ENCODE results near the gene KCNJ9. TPM values are rescaled to one million over a fixed set of nuclear protein-coding genes. Genes with fewer than 3 reads are reported as not detected.

Gene KCNJ9
- total RNA-seq, 1 experiment from 2014 or later, result not detected

GRCh38 chr1:160070243-160071163 lies 10.8 kb upstream of the KCNJ9 start:
- no peak overlapping the region for H3K27ac ChIP-seq (ENCODE audit: low read length)
- H3K79me2 ChIP-seq (ENCODE audit: low read length), result no peaks in the 10 kb centered on the region
- H3K9me3 ChIP-seq (ENCODE audit: low read length), result no peaks in the 10 kb centered on the region
- H3K9ac ChIP-seq (ENCODE audit: low read length), result peak overlapping the region; percentile 47
- peak overlapping the region; percentile 67 for H3K4me3 ChIP-seq (ENCODE audit: low read length)
- no peaks in the 10 kb centered on the region for H3K9me2 ChIP-seq (replicated peaks; ENCODE audit: insufficient read depth, low read length)
- no peaks in the 10 kb centered on the region for H3K27me3 ChIP-seq (ENCODE audit: low read length)
- DNase-seq, result peak; percentile 89
- no peaks in the 10 kb centered on the region for H3K36me3 ChIP-seq (ENCODE audit: insufficient read depth, low read length)
- peaks cover 13% of the 10 kb centered on the region for H3K4me1 ChIP-seq (ENCODE audit: low read length)
- H4K20me1 ChIP-seq (ENCODE audit: insufficient read depth, low read depth, low read length), result no peaks in the 10 kb centered on the region
- H3K4me2 ChIP-seq (ENCODE audit: low read depth, low read length, poor library complexity, severe bottlenecking), result peak overlapping the region; percentile 72
- H2AFZ ChIP-seq (ENCODE audit: low read length), result peak overlapping the region; percentile 36

GRCh38 chr1:160071289-160071688 lies 10.0 kb upstream of the KCNJ9 start:
- Histone ChIP-seq H4K20me1 (ENCODE audit: insufficient read depth, low read depth, low read length) (no peaks in the 10 kb centered on the region), H3K9me3 (ENCODE audit: low read length) (no peaks in the 10 kb centered on the region), H2AFZ (ENCODE audit: low read length) (no peak overlapping the region), H3K4me1 (ENCODE audit: low read length) (peaks cover 13% of the 10 kb centered on the region), H3K27ac (ENCODE audit: low read length) (no peak overlapping the region), H3K36me3 (ENCODE audit: insufficient read depth, low read length) (no peaks in the 10 kb centered on the region), H3K4me3 (ENCODE audit: low read length) (no peak overlapping the region), H3K4me2 (ENCODE audit: low read depth, low read length, poor library complexity, severe bottlenecking) (no peak overlapping the region), H3K79me2 (ENCODE audit: low read length) (no peaks in the 10 kb centered on the region), H3K27me3 (ENCODE audit: low read length) (no peaks in the 10 kb centered on the region), H3K9me2 (replicated peaks; ENCODE audit: insufficient read depth, low read length) (no peaks in the 10 kb centered on the region), H3K9ac (ENCODE audit: low read length) (no peak overlapping the region)
- no peak for DNase-seq

GRCh38 chr1:160074865-160075264 lies 6.5 kb upstream of the KCNJ9 start:
- H3K4me2 ChIP-seq (ENCODE audit: low read depth, low read length, poor library complexity, severe bottlenecking), result no peak overlapping the region
- H3K27me3 ChIP-seq (ENCODE audit: low read length), result no peaks in the 10 kb centered on the region
- no peaks in the 10 kb centered on the region for H3K79me2 ChIP-seq (ENCODE audit: low read length)
- H3K9ac ChIP-seq (ENCODE audit: low read length), result no peak overlapping the region
- H3K4me1 ChIP-seq (ENCODE audit: low read length), result peaks cover 17% of the 10 kb centered on the region
- H4K20me1 ChIP-seq (ENCODE audit: insufficient read depth, low read depth, low read length), result no peaks in the 10 kb centered on the region
- no peak overlapping the region for H3K4me3 ChIP-seq (ENCODE audit: low read length)
- no peaks in the 10 kb centered on the region for H3K9me2 ChIP-seq (replicated peaks; ENCODE audit: insufficient read depth, low read length)
- no peak overlapping the region for H3K27ac ChIP-seq (ENCODE audit: low read length)
- no peaks in the 10 kb centered on the region for H3K9me3 ChIP-seq (ENCODE audit: low read length)
- H3K36me3 ChIP-seq (ENCODE audit: insufficient read depth, low read length), result no peaks in the 10 kb centered on the region
- no peak for DNase-seq
- no peak overlapping the region for H2AFZ ChIP-seq (ENCODE audit: low read length)

GRCh38 chr1:160075836-160076235 lies 5.5 kb upstream of the KCNJ9 start:
- DNase-seq, result no peak
- no peaks in the 10 kb centered on the region for H4K20me1 ChIP-seq (ENCODE audit: insufficient read depth, low read depth, low read length)
- H3K79me2 ChIP-seq (ENCODE audit: low read length), result no peaks in the 10 kb centered on the region
- peaks cover 9% of the 10 kb centered on the region; the same call in 1 of the 2 replicates for H3K4me1 ChIP-seq (ENCODE audit: low read length)
- no peaks in the 10 kb centered on the region for H3K36me3 ChIP-seq (ENCODE audit: insufficient read depth, low read length)
- H3K27me3 ChIP-seq (ENCODE audit: low read length), result no peaks in the 10 kb centered on the region
- no peaks in the 10 kb centered on the region for H3K9me2 ChIP-seq (replicated peaks; ENCODE audit: insufficient read depth, low read length)
- H3K27ac ChIP-seq (ENCODE audit: low read length), result no peak overlapping the region
- H2AFZ ChIP-seq (ENCODE audit: low read length), result no peak overlapping the region
- no peak overlapping the region for H3K4me2 ChIP-seq (ENCODE audit: low read depth, low read length, poor library complexity, severe bottlenecking)
- no peaks in the 10 kb centered on the region for H3K9me3 ChIP-seq (ENCODE audit: low read length)
- H3K4me3 ChIP-seq (ENCODE audit: low read length), result no peak overlapping the region
- H3K9ac ChIP-seq (ENCODE audit: low read length), result no peak overlapping the region

GRCh38 chr1:160076295-160076694 lies 5.0 kb upstream of the KCNJ9 start:
- Histone ChIP-seq H3K9me3 (ENCODE audit: low read length) (no peaks in the 10 kb centered on the region), H3K4me1 (ENCODE audit: low read length) (peaks cover 8% of the 10 kb centered on the region; the same call in 1 of the 2 replicates), H3K27ac (ENCODE audit: low read length) (no peak overlapping the region), H3K9ac (ENCODE audit: low read length) (no peak overlapping the region), H2AFZ (ENCODE audit: low read length) (no peak overlapping the region), H3K79me2 (ENCODE audit: low read length) (no peaks in the 10 kb centered on the region), H3K27me3 (ENCODE audit: low read length) (no peaks in the 10 kb centered on the region), H3K4me2 (ENCODE audit: low read depth, low read length, poor library complexity, severe bottlenecking) (no peak overlapping the region), H3K4me3 (ENCODE audit: low read length) (no peak overlapping the region), H3K36me3 (ENCODE audit: insufficient read depth, low read length) (no peaks in the 10 kb centered on the region), H3K9me2 (replicated peaks; ENCODE audit: insufficient read depth, low read length) (no peaks in the 10 kb centered on the region), H4K20me1 (ENCODE audit: insufficient read depth, low read depth, low read length) (no peaks in the 10 kb centered on the region)
- no peak for DNase-seq

GRCh38 chr1:160077486-160077885 lies 3.9 kb upstream of the KCNJ9 start:
- no peak overlapping the region for H3K4me3 ChIP-seq (ENCODE audit: low read length)
- no peaks in the 10 kb centered on the region for H3K27me3 ChIP-seq (ENCODE audit: low read length)

GRCh38 chr1:160078512-160079195 lies 2.7 kb upstream of the KCNJ9 start:
- Histone ChIP-seq H3K4me3 (ENCODE audit: low read length) (no peak overlapping the region), H3K79me2 (ENCODE audit: low read length) (no peaks in the 10 kb centered on the region), H4K20me1 (ENCODE audit: insufficient read depth, low read depth, low read length) (no peaks in the 10 kb centered on the region), H3K27ac (ENCODE audit: low read length) (no peak overlapping the region), H3K27me3 (ENCODE audit: low read length) (no peaks in the 10 kb centered on the region), H3K36me3 (ENCODE audit: insufficient read depth, low read length) (no peaks in the 10 kb centered on the region), H3K4me2 (ENCODE audit: low read depth, low read length, poor library complexity, severe bottlenecking) (no peak overlapping the region), H3K9ac (ENCODE audit: low read length) (no peak overlapping the region), H3K4me1 (ENCODE audit: low read length) (peaks cover 8% of the 10 kb centered on the region; the same call in 1 of the 2 replicates), H2AFZ (ENCODE audit: low read length) (no peak overlapping the region), H3K9me2 (replicated peaks; ENCODE audit: insufficient read depth, low read length) (no peaks in the 10 kb centered on the region), H3K9me3 (ENCODE audit: low read length) (no peaks in the 10 kb centered on the region)
- peak; percentile 88 for DNase-seq

More at GRCh38 chr1:160077486-160077885, 3.9 kb upstream of the KCNJ9 start:
- Histone ChIP-seq H3K27ac (ENCODE audit: low read length) (no peak overlapping the region), H3K4me2 (ENCODE audit: low read depth, low read length, poor library complexity, severe bottlenecking) (no peak overlapping the region), H2AFZ (ENCODE audit: low read length) (no peak overlapping the region), H3K9ac (ENCODE audit: low read length) (no peak overlapping the region), H3K9me3 (ENCODE audit: low read length) (no peaks in the 10 kb centered on the region), H4K20me1 (ENCODE audit: insufficient read depth, low read depth, low read length) (no peaks in the 10 kb centered on the region), H3K36me3 (ENCODE audit: insufficient read depth, low read length) (no peaks in the 10 kb centered on the region), H3K79me2 (ENCODE audit: low read length) (no peaks in the 10 kb centered on the region), H3K4me1 (ENCODE audit: low read length) (peaks cover 8% of the 10 kb centered on the region; the same call in 1 of the 2 replicates), H3K9me2 (replicated peaks; ENCODE audit: insufficient read depth, low read length) (no peaks in the 10 kb centered on the region)
- no peak for DNase-seq

GRCh38 chr1:160079448-160079847 lies 1.9 kb upstream of the KCNJ9 start:
- Histone ChIP-seq H3K9me3 (ENCODE audit: low read length) (no peaks in the 10 kb centered on the region), H3K9ac (ENCODE audit: low read length) (no peak overlapping the region), H3K27ac (ENCODE audit: low read length) (no peak overlapping the region), H4K20me1 (ENCODE audit: insufficient read depth, low read depth, low read length) (no peaks in the 10 kb centered on the region), H3K36me3 (ENCODE audit: insufficient read depth, low read length) (0 out of 2 replicates have a peak, but pooled peaks cover 3% of the 10 kb centered on the region), H3K9me2 (replicated peaks; ENCODE audit: insufficient read depth, low read length) (no peaks in the 10 kb centered on the region), H3K4me2 (ENCODE audit: low read depth, low read length, poor library complexity, severe bottlenecking) (no peak overlapping the region), H3K4me1 (ENCODE audit: low read length) (peaks cover 8% of the 10 kb centered on the region; the same call in 1 of the 2 replicates), H2AFZ (ENCODE audit: low read length) (no peak overlapping the region), H3K79me2 (ENCODE audit: low read length) (no peaks in the 10 kb centered on the region), H3K4me3 (ENCODE audit: low read length) (no peak overlapping the region), H3K27me3 (ENCODE audit: low read length) (no peaks in the 10 kb centered on the region)
- DNase-seq, result no peak

All from Karpas-422 (cell line).